HUES64 (cell line): ENCODE results near the gene TBC1D5.

Source experiments
- H3K27ac ChIP-seq: 2 replicates; pipeline ENCODE4 v1.7.0; 2013; ENCODE audit warnings: low read depth, low read length, inconsistent platforms
- H3K27me3 ChIP-seq: 2 replicates; pipeline ENCODE4 v1.6.1; 2013; ENCODE audit warnings: mild to moderate bottlenecking, low read length; ENCODE audit not compliant: insufficient read depth
- H3K36me3 ChIP-seq: 2 replicates; pipeline ENCODE4 v1.6.1; 2013; ENCODE audit warnings: mild to moderate bottlenecking, low read length; ENCODE audit not compliant: insufficient read depth
- H3K4me1 ChIP-seq: 2 replicates; pipeline ENCODE4 v1.6.1; 2013; ENCODE audit warnings: mild to moderate bottlenecking, low read length, moderate library complexity; ENCODE audit not compliant: insufficient read depth
- H3K4me3 ChIP-seq: 2 replicates; pipeline ENCODE4 v1.5.1; 2013; ENCODE audit warnings: mild to moderate bottlenecking, low read length, moderate library complexity
- H3K9ac ChIP-seq: 2 replicates; pipeline ENCODE4 v1.6.1; 2013; ENCODE audit warnings: mild to moderate bottlenecking, low read depth, low read length
- H3K9me3 ChIP-seq: 2 replicates; pipeline ENCODE4 v1.6.1; 2013; ENCODE audit warnings: low read depth, low read length; ENCODE audit not compliant: insufficient read depth
- WGBS: fragments of 150-250, 120-280 bp; methylation state at CpG from one replicate; pipeline ENCODE4 v1.1.7; 2013; ENCODE audit warnings: missing lambda C conversion rate; 5-methylcytosine and 5-hydroxymethylcytosine counted together

The TBC1D5 gene

GRCh38 chr3:17770682-17771081 lies 28.3 kb upstream of the TBC1D5 start:
- Histone ChIP-seq H3K9me3 (no peaks in the 10 kb centered on the region; the same call in 1 of the 2 replicates), H3K36me3 (no peaks in the 10 kb centered on the region), H3K27ac (no peak overlapping the region), H3K9ac (no peak overlapping the region), H3K27me3 (no peaks in the 10 kb centered on the region), H3K4me1 (no peaks in the 10 kb centered on the region), H3K4me3 (no peak overlapping the region)

GRCh38 chr3:17765819-17766472 lies 23.5 kb upstream of the TBC1D5 start:
- no peaks in the 10 kb centered on the region for H3K27me3 ChIP-seq
- no peak overlapping the region for H3K27ac ChIP-seq
- no peaks in the 10 kb centered on the region for H3K4me1 ChIP-seq
- WGBS: 96% methylated on average over 9 of the region's 9 CpGs
- no peak overlapping the region for H3K4me3 ChIP-seq
- no peak overlapping the region for H3K9ac ChIP-seq
- no peaks in the 10 kb centered on the region for H3K9me3 ChIP-seq
- H3K36me3 ChIP-seq: no peaks in the 10 kb centered on the region

GRCh38 chr3:17761563-17761962 lies 19.1 kb upstream of the TBC1D5 start:
- H3K9me3 ChIP-seq: no peaks in the 10 kb centered on the region
- H3K27ac ChIP-seq: no peak overlapping the region
- H3K27me3 ChIP-seq: no peaks in the 10 kb centered on the region
- no peak overlapping the region for H3K9ac ChIP-seq
- WGBS: 95% methylated on average over 4 of the region's 5 CpGs
- H3K4me1 ChIP-seq: peaks cover 6% of the 10 kb centered on the region; the same call in 1 of the 2 replicates
- no peak overlapping the region for H3K4me3 ChIP-seq
- H3K36me3 ChIP-seq: no peaks in the 10 kb centered on the region

GRCh38 chr3:17759901-17760300 lies 17.5 kb upstream of the TBC1D5 start:
- no peak overlapping the region for H3K27ac ChIP-seq
- 97% methylated on average over 3 of the region's 4 CpGs for WGBS
- H3K9ac ChIP-seq: no peak overlapping the region
- H3K36me3 ChIP-seq: no peaks in the 10 kb centered on the region
- no peaks in the 10 kb centered on the region for H3K27me3 ChIP-seq
- no peaks in the 10 kb centered on the region for H3K9me3 ChIP-seq
- no peak overlapping the region for H3K4me3 ChIP-seq
- peaks cover 6% of the 10 kb centered on the region; the same call in 1 of the 2 replicates for H3K4me1 ChIP-seq

GRCh38 chr3:17755836-17756235 lies 13.4 kb upstream of the TBC1D5 start:
- Histone ChIP-seq H3K4me1 (peaks cover 6% of the 10 kb centered on the region; the same call in 1 of the 2 replicates), H3K36me3 (no peaks in the 10 kb centered on the region), H3K4me3 (no peak overlapping the region), H3K27ac (no peak overlapping the region), H3K9ac (no peak overlapping the region), H3K9me3 (no peaks in the 10 kb centered on the region), H3K27me3 (no peaks in the 10 kb centered on the region)
- 86% methylated on average over 1 of the region's 1 CpG for WGBS

GRCh38 chr3:17753632-17753992 lies 11.2 kb upstream of the TBC1D5 start:
- no peaks in the 10 kb centered on the region for H3K9me3 ChIP-seq

GRCh38 chr3:17752876-17753631 lies 10.6 kb upstream of the TBC1D5 start:
- no peak overlapping the region for H3K27ac ChIP-seq
- 85% methylated on average over 1 of the region's 1 CpG for WGBS
- H3K9ac ChIP-seq: no peak overlapping the region
- H3K4me1 ChIP-seq: no peaks in the 10 kb centered on the region
- no peaks in the 10 kb centered on the region for H3K36me3 ChIP-seq
- no peaks in the 10 kb centered on the region for H3K27me3 ChIP-seq
- no peak overlapping the region for H3K4me3 ChIP-seq
- no peaks in the 10 kb centered on the region for H3K9me3 ChIP-seq

More at GRCh38 chr3:17753632-17753992, 11.2 kb upstream of the TBC1D5 start:
- WGBS: 100% methylated on average over 1 of the region's 1 CpG
- Histone ChIP-seq H3K27ac (no peak overlapping the region), H3K4me3 (no peak overlapping the region), H3K4me1 (no peaks in the 10 kb centered on the region), H3K9ac (no peak overlapping the region), H3K36me3 (no peaks in the 10 kb centered on the region), H3K27me3 (no peaks in the 10 kb centered on the region)

- no peak overlapping the region for H3K9ac ChIP-seq
- H3K9me3 ChIP-seq: no peaks in the 10 kb centered on the region
- no peaks in the 10 kb centered on the region for H3K36me3 ChIP-seq
- no peaks in the 10 kb centered on the region for H3K27me3 ChIP-seq
- H3K4me1 ChIP-seq: no peaks in the 10 kb centered on the region
- H3K4me3 ChIP-seq: no peak overlapping the region
- 85% methylated on average over 2 of the region's 2 CpGs for WGBS
- H3K27ac ChIP-seq: no peak overlapping the region
These were observed 10.0 kb upstream of the TBC1D5 start for GRCh38 chr3:17752436-17752835.

GRCh38 chr3:17749705-17750293 lies 7.4 kb upstream of the TBC1D5 start:
- H3K27me3 ChIP-seq: no peaks in the 10 kb centered on the region
- H3K9ac ChIP-seq: no peak overlapping the region
- no peak overlapping the region for H3K27ac ChIP-seq
- 95% methylated on average over 2 of the region's 3 CpGs for WGBS
- H3K36me3 ChIP-seq: no peaks in the 10 kb centered on the region
- H3K4me1 ChIP-seq: no peaks in the 10 kb centered on the region
- H3K9me3 ChIP-seq: no peaks in the 10 kb centered on the region
- no peak overlapping the region for H3K4me3 ChIP-seq

GRCh38 chr3:17749281-17749680 lies 6.8 kb upstream of the TBC1D5 start:
- 69% methylated on average over 1 of the region's 1 CpG for whole genome bisulfite sequencing
- H3K4me3 ChIP-seq: no peak overlapping the region
- H3K27ac ChIP-seq: no peak overlapping the region
- no peak overlapping the region for H3K9ac ChIP-seq
- no peaks in the 10 kb centered on the region for H3K27me3 ChIP-seq
- H3K36me3 ChIP-seq: no peaks in the 10 kb centered on the region
- no peaks in the 10 kb centered on the region for H3K9me3 ChIP-seq
- no peaks in the 10 kb centered on the region for H3K4me1 ChIP-seq

- Histone ChIP-seq H3K4me3 (no peak overlapping the region), H3K4me1 (peaks cover 8% of the 10 kb centered on the region; the same call in 1 of the 2 replicates), H3K36me3 (no peaks in the 10 kb centered on the region), H3K9me3 (no peaks in the 10 kb centered on the region), H3K27ac (no peak overlapping the region), H3K27me3 (no peaks in the 10 kb centered on the region), H3K9ac (no peak overlapping the region)
- WGBS: 88% methylated on average over 6 of the region's 6 CpGs
These were observed 5.4 kb upstream of the TBC1D5 start for GRCh38 chr3:17747890-17748247.
